ENCODE data around the gene NLRP9.
"Not testable (repeated sequence)": the region's sequence is repeated elsewhere in the genome, so short reads cannot be mapped to it uniquely, and the experiment has no call there.

DNA sequence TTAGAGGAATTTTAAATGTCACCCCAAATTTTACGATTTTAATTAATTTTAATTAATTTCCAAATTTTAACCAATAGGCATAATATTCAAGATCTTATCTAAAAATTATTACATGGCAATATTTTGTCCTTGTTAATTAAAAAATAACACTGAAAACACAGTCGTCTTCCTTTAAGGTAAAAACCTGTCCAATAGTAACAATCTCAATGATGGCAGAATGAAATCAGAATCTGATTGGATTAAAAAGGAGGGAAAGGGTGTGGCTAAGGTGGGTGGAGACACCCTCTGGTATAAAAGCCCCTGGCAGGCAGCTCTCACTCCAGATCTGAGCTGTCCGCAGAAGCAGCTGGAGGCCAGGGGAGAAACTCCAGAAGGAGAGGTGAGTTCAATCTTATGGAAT lies 20.6 kb upstream of the NLRP9 start, which contains the start of gene RFPL4A:
- not testable (repeated sequence) for TF ChIP-seq CTCF (IDR thresholded peaks at IDR 0.05; ENCODE audit: insufficient read depth, low read length, poor library complexity, severe bottlenecking); EZH2phosphoT487 (conservative IDR thresholded peaks at IDR 0.05; ENCODE audit: low read length)
